ENCODE results near the gene JMJD6. TPM values are rescaled to one million over a fixed set of nuclear protein-coding genes. Genes with fewer than 3 reads are reported as not detected.
"Not testable (repeated sequence)": the region's sequence is repeated elsewhere in the genome, so short reads cannot be mapped to it uniquely, and the experiment has no call there.

The JMJD6 gene
- total and polyA plus RNA-seq, 10 donors = 21.2 to 54.3 (median 35.7) TPM

- no peak overlapping the region for H3K4me3 ChIP-seq
- TF ChIP-seq POLR2AphosphoS5 (IDR thresholded peaks at IDR 0.05) (no peak), CTCF (IDR thresholded peaks at IDR 0.05 in 8 of 11, conservative IDR thresholded peaks at IDR 0.05 in 3 of 11) (no peak), POLR2A (IDR thresholded peaks at IDR 0.05) (no peak)
- no peak for DNase-seq
- H3K36me3 ChIP-seq = peaks cover 0 to 72% (median 45%) of the 10 kb centered on the region in 6 donors
- no peak overlapping the region for H3K27ac ChIP-seq
- H3K4me1 ChIP-seq = peaks cover 12 to 37% (median 23%) of the 10 kb centered on the region in 6 donors
- H3K9me3 ChIP-seq = no peaks in the 10 kb centered on the region
- no peaks in the 10 kb centered on the region for H3K27me3 ChIP-seq (replicated peaks in 1 of 7)
- intact Hi-C loops (cut with DNase I; ENCODE audit: low total_unique reads) = no loop called here
Observed at GRCh38 chr17:76742958-76743357, 16.6 kb upstream of the JMJD6 start.

- Histone ChIP-seq H3K9me3 (no peaks in the 10 kb centered on the region), H3K4me1 (peaks cover 16 to 43% (median 29%) of the 10 kb centered on the region in 6 donors), H3K27me3 (replicated peaks in 1 of 7) (no peaks in the 10 kb centered on the region), H3K4me3 (no peak overlapping the region), H3K27ac (no peak overlapping the region), H3K36me3 (peaks cover 0 to 55% (median 38%) of the 10 kb centered on the region in 6 donors)
- TF ChIP-seq POLR2AphosphoS5 (IDR thresholded peaks at IDR 0.05) = no peak
- TF ChIP-seq POLR2A (IDR thresholded peaks at IDR 0.05) = no peak
- TF ChIP-seq CTCF (IDR thresholded peaks at IDR 0.05 in 8 of 11, conservative IDR thresholded peaks at IDR 0.05 in 3 of 11) = no peak
- intact Hi-C loops (cut with DNase I; ENCODE audit: low total_unique reads) = no loop called here
- no peak for DNase-seq
- WGBS, 5 donors = 83 to 88% (median 86%) methylated on average over 5 of the region's 5 CpGs
Observed at GRCh38 chr17:76740329-76741118, 14.1 kb upstream of the JMJD6 start.

- 90 to 95% (median 92%) methylated on average over 17 of the region's 17 CpGs for WGBS, 5 donors
- intact Hi-C loops (cut with DNase I; ENCODE audit: low total_unique reads); H3K4me3 ChIP-seq; H3K27me3 ChIP-seq (replicated peaks in 1 of 7); H3K27ac ChIP-seq; H3K9me3 ChIP-seq; DNase-seq: not testable (repeated sequence)
- Histone ChIP-seq H3K4me1 (peaks cover 25 to 50% (median 38%) of the 10 kb centered on the region in 6 donors), H3K36me3 (peaks cover 0 to 55% (median 36%) of the 10 kb centered on the region in 6 donors)
Observed at GRCh38 chr17:76739568-76740115, 13.2 kb upstream of the JMJD6 start.

GRCh38 chr17:76738468-76738850 lies 12.1 kb upstream of the JMJD6 start:
- H3K4me1 ChIP-seq = peaks cover 37 to 58% (median 50%) of the 10 kb centered on the region in 6 donors
- DNase-seq = no peak
- intact Hi-C loops (cut with DNase I; ENCODE audit: low total_unique reads) = no loop called here
- peak overlapping the region; percentile 89 to 100 (median 98) for H3K27ac ChIP-seq
- H3K36me3 ChIP-seq = peaks cover 0 to 55% (median 34%) of the 10 kb centered on the region in 6 donors
- peak overlapping the region; percentile 81 to 99 (median 92) for H3K4me3 ChIP-seq
- 0 to 6% (median 2%) methylated on average over 7 of the region's 7 CpGs for WGBS, 5 donors
- no peak for TF ChIP-seq POLR2A (IDR thresholded peaks at IDR 0.05)
- no peaks in the 10 kb centered on the region for H3K27me3 ChIP-seq (replicated peaks in 1 of 7)
- H3K9me3 ChIP-seq = no peaks in the 10 kb centered on the region
